H1 (cell line): ENCODE measurements around the gene VPS18. TPM values are rescaled to one million over a fixed set of nuclear protein-coding genes. Genes with fewer than 3 reads are reported as not detected.

ENCODE experiments used
- BCL11A ChIP-seq, 2 experiments: IDR thresholded peaks; one replicate each; pipeline ENCODE4 v1.6.1; 2011; ENCODE audit warnings: low read depth in 2 of 2, low read length in 2 of 2, mild to moderate bottlenecking in 2 of 2
- EZH2 ChIP-seq: fragments of 200-600 bp; sonication (generic); IDR thresholded peaks from 2 replicates; pipeline ENCODE4 v1.7.1; 2012; ENCODE audit warnings: low read depth, mild to moderate bottlenecking, moderate library complexity, low read length, inconsistent platforms; ENCODE audit not compliant: severe bottlenecking
- HDAC6 ChIP-seq: IDR thresholded peaks from one replicate; pipeline ENCODE4 v1.7.1; 2012; ENCODE audit warnings: low read depth, mild to moderate bottlenecking, inconsistent platforms, low read length, moderate library complexity
- JUN ChIP-seq: IDR thresholded peaks from 2 replicates; pipeline ENCODE4 v1.6.1; 2011; ENCODE audit warnings: low read depth, mild to moderate bottlenecking, improper control_type of control experiment, low read length
- POU5F1 ChIP-seq: IDR thresholded peaks from 2 replicates; pipeline ENCODE4 v1.6.1; 2011; ENCODE audit warnings: low read depth, mild to moderate bottlenecking, low read length, moderate library complexity
- RBBP5 ChIP-seq: IDR thresholded peaks from 2 replicates; pipeline ENCODE4 v1.7.1; 2012; ENCODE audit warnings: low read depth, mild to moderate bottlenecking, inconsistent platforms, low read length, moderate library complexity, borderline replicate concordance
- TAF7 ChIP-seq: optimal IDR thresholded peaks from 2 replicates; pipeline ENCODE3; 2011; ENCODE audit warnings: low read depth, mild to moderate bottlenecking, inconsistent platforms, low read length, moderate library complexity, borderline replicate concordance
- TCF12 ChIP-seq: IDR thresholded peaks from 2 replicates; pipeline ENCODE4 v1.6.1; 2011; ENCODE audit warnings: low read depth, mild to moderate bottlenecking, low read length
- USF2 ChIP-seq: IDR thresholded peaks from 2 replicates; pipeline ENCODE4 v1.6.1; 2011; ENCODE audit warnings: low read length, improper control_type of control experiment
- YY1 ChIP-seq: IDR thresholded peaks from 2 replicates; pipeline ENCODE4 v1.6.1; 2011; ENCODE audit warnings: low read depth, mild to moderate bottlenecking, low read length
- polyA plus RNA-seq, 7 experiments: library from polyadenylated mRNA; depleted of rRNA in 3 of 7; stranded (reverse) in 5 of 7; unstranded in 2 of 7; fragments of >200 nt in 5 of 7; fragments of 200-250 nt in 2 of 7; gene quantifications; 1 replicate in 5 of 7; 2 replicates in 1 of 7; 4 replicates in 1 of 7; pipeline versions ENCODE4 v1.2.1 to v1.2.3, GENCODE V29; 2011 to 2013; ENCODE audit warnings: missing spikeins in 2 of 7, mixed read lengths in 2 of 7
- total RNA-seq: library from RNA; stranded (reverse); fragmentation: NEBNext Ultra II Directional; extraction: Animal tissue kit (Norgen Biotek cat#: 25700); gene quantifications from 2 replicates; pipeline ENCODE4 v1.2.1, GENCODE V29; 2021

The VPS18 gene
- total and polyA plus RNA-seq, 2 of the 8 experiments (the other 6 are each of a cell fraction or from before 2014, with no cell fraction given) = 28.9 to 32.7 TPM

- no peak for TF ChIP-seq BCL11A (IDR thresholded peaks at IDR 0.05; ENCODE audit: low read depth in 2 of 2, low read length in 2 of 2)
- no peak for TF ChIP-seq POU5F1
- TF ChIP-seq HDAC6 = no peak
- no peak for TF ChIP-seq YY1
- TF ChIP-seq USF2 = no peak
- no peak for TF ChIP-seq TAF7
- no peak for TF ChIP-seq JUN
- no peak for TF ChIP-seq TCF12
- no peak for TF ChIP-seq RBBP5
- no peak for TF ChIP-seq EZH2
These were observed 24.0 kb downstream of the VPS18 start (continued) for GRCh38 chr15:40918146-40918798.
